GM21515 (cell line): ENCODE measurements around the gene TEX261.
"Not testable (repeated sequence)": the region's sequence is repeated elsewhere in the genome, so short reads cannot be mapped to it uniquely, and the experiment has no call there.

Experiments
- ATAC-seq: cut with Tn5 transposase; IDR thresholded peaks from one replicate; pipeline ENCODE4 v1.9.1; 2021; ENCODE audit not compliant: unreplicated experiment

The TEX261 gene

GRCh38 chr2:70994699-70995425, at the start of gene TEX261:
Gene TEX261, minus strand, starts transcription at chr2:70994873. Its CDS starts 116 bp downstream, at chr2:70994757.
- ATAC-seq: peak; percentile 96

- ATAC-seq: no peak
These were observed 49.1 kb upstream of the TEX261 start for GRCh38 chr2:71043531-71044407.

- no peak for ATAC-seq
These were observed 47.6 kb upstream of the TEX261 start for GRCh38 chr2:71042287-71042686.

- ATAC-seq: not testable (repeated sequence)
These were observed 41.6 kb upstream of the TEX261 start for GRCh38 chr2:71036296-71036695.

- not testable (repeated sequence) for ATAC-seq
These were observed 29.0 kb upstream of the TEX261 start for GRCh38 chr2:71023553-71024243.

- not testable (repeated sequence) for ATAC-seq
These were observed 26.7 kb upstream of the TEX261 start for GRCh38 chr2:71021394-71021793.

GRCh38 chr2:71019989-71020388, 25.3 kb upstream of the TEX261 start:
- not testable (repeated sequence) for ATAC-seq

- ATAC-seq: no peak
These were observed 24.0 kb upstream of the TEX261 start for GRCh38 chr2:71018625-71019024.

- not testable (repeated sequence) for ATAC-seq
These were observed 17.1 kb upstream of the TEX261 start for GRCh38 chr2:71011786-71012185.

- ATAC-seq: no peak
These were observed 13.7 kb upstream of the TEX261 start for GRCh38 chr2:71008342-71008741.

- no peak for ATAC-seq
These were observed 12.5 kb upstream of the TEX261 start for GRCh38 chr2:71006955-71007799.

GRCh38 chr2:71006323-71006722, 11.7 kb upstream of the TEX261 start:
- ATAC-seq: no peak

GRCh38 chr2:71005271-71006202, 10.9 kb upstream of the TEX261 start:
- ATAC-seq: no peak

- ATAC-seq: no peak
These were observed 10.2 kb upstream of the TEX261 start for GRCh38 chr2:71004857-71005256.

- ATAC-seq: no peak
These were observed 9.5 kb upstream of the TEX261 start for GRCh38 chr2:71003966-71004755.

GRCh38 chr2:71003396-71003795, 8.7 kb upstream of the TEX261 start:
- no peak for ATAC-seq

GRCh38 chr2:71001981-71002570, 7.4 kb upstream of the TEX261 start:
- no peak for ATAC-seq

- ATAC-seq: no peak
These were observed 6.9 kb upstream of the TEX261 start for GRCh38 chr2:71001592-71001927.
